ENCODE data around the gene SLC8A1.

DNA sequence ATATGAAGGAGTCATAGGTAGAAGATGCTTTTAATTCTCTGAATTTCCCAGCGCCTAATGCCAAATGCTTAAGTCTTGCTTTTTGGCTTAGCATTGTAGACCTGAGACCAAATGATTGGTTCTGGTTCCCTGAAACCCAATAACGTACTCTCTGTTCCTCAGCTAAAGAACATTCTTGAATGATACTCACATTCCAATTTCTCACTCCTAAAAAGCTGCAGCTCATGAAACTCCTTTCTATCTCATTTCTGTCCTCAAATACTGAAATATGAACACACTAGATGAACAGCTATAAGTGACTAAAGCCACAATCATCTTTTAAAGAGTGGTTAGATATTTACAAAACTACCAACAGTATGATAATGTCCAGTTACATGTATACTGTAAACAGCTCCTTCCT is 272.1 kb downstream of the SLC8A1 start:
- TF ChIP-seq MYC (IDR thresholded peaks at IDR 0.05; ENCODE audit: low read depth, low read length) (no peak), POLR2A (IDR thresholded peaks at IDR 0.05; ENCODE audit: extremely low read depth, insufficient read length) (no peak)
- TF ChIP-seq, protein P1, sequence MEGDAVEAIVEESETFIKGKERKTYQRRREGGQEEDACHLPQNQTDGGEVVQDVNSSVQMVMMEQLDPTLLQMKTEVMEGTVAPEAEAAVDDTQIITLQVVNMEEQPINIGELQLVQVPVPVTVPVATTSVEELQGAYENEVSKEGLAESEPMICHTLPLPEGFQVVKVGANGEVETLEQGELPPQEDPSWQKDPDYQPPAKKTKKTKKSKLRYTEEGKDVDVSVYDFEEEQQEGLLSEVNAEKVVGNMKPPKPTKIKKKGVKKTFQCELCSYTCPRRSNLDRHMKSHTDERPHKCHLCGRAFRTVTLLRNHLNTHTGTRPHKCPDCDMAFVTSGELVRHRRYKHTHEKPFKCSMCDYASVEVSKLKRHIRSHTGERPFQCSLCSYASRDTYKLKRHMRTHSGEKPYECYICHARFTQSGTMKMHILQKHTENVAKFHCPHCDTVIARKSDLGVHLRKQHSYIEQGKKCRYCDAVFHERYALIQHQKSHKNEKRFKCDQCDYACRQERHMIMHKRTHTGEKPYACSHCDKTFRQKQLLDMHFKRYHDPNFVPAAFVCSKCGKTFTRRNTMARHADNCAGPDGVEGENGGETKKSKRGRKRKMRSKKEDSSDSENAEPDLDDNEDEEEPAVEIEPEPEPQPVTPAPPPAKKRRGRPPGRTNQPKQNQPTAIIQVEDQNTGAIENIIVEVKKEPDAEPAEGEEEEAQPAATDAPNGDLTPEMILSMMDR (IDR thresholded peaks at IDR 0.05; ENCODE audit: low read depth, low read length) = no peak
